Fibroblast of lung (primary cell): ENCODE results near the gene APC2. TPM values are rescaled to one million over a fixed set of nuclear protein-coding genes. Genes with fewer than 3 reads are reported as not detected.

ENCODE experiments used
- DNase-seq, 2 donors: peaks; one replicate each; pipeline versions ENCODE4 v3.0.0 to v3.0.0-alpha.2; 2010; ENCODE audit warnings: low read depth in 2 of 2
- H2AFZ ChIP-seq: 2 replicates; pipeline ENCODE4 v1.5.1; 2012; ENCODE audit warnings: low read length, control low read depth, inconsistent platforms
- H3K27ac ChIP-seq: 2 replicates; pipeline ENCODE4 v1.5.1; 2011; ENCODE audit warnings: low read length, control low read depth; ENCODE audit not compliant: insufficient read depth
- H3K27me3 ChIP-seq: 2 replicates; pipeline ENCODE4 v1.5.1; 2011; ENCODE audit warnings: mild to moderate bottlenecking, low read length; ENCODE audit not compliant: control insufficient read depth, insufficient read depth
- H3K36me3 ChIP-seq: 2 replicates; pipeline ENCODE4 v1.5.1; 2011; ENCODE audit warnings: low read length; ENCODE audit not compliant: control insufficient read depth, insufficient read depth
- H3K4me1 ChIP-seq: 2 replicates; pipeline ENCODE4 v1.5.1; 2011; ENCODE audit warnings: low read length; ENCODE audit not compliant: control insufficient read depth, insufficient read depth; ENCODE audit errors: extremely low read depth
- H3K4me2 ChIP-seq: 2 replicates; pipeline ENCODE4 v1.5.1; 2011; ENCODE audit warnings: low read length, control low read depth; ENCODE audit not compliant: insufficient read depth; ENCODE audit errors: extremely low read depth
- H3K4me3 ChIP-seq, 4 experiments: fragments of 200-600 bp in 1 of 4; sonication (generic) in 1 of 4; replicated peaks in 1 of 4; 2 replicates each; pipeline ENCODE4 v1.5.1; 2011 to 2016; ENCODE audit warnings: low read length in 4 of 4, low read depth in 3 of 4, mild to moderate bottlenecking in 3 of 4, control low read depth in 2 of 4, inconsistent platforms in 1 of 4, mixed read lengths in 1 of 4; ENCODE audit not compliant: insufficient read depth in 1 of 4; ENCODE audit errors: control extremely low read depth in 1 of 4
- H3K79me2 ChIP-seq: 2 replicates; pipeline ENCODE4 v1.5.1; 2012; ENCODE audit warnings: mild to moderate bottlenecking, low read length, inconsistent platforms; ENCODE audit not compliant: control insufficient read depth, insufficient read depth
- H3K9ac ChIP-seq: 2 replicates; pipeline ENCODE4 v1.5.1; 2011; ENCODE audit warnings: mild to moderate bottlenecking, low read length, control low read depth; ENCODE audit not compliant: insufficient read depth
- H3K9me3 ChIP-seq: 2 replicates; pipeline ENCODE4 v1.5.1; 2012; ENCODE audit warnings: low read depth, low read length; ENCODE audit not compliant: control insufficient read depth, insufficient read depth
- H4K20me1 ChIP-seq: 2 replicates; pipeline ENCODE4 v1.5.1; 2011; ENCODE audit warnings: low read length; ENCODE audit not compliant: control insufficient read depth, insufficient read depth; ENCODE audit errors: extremely low read depth
- CTCF ChIP-seq, 2 donors: IDR thresholded peaks in 1 of 2; conservative IDR thresholded peaks in 1 of 2; 1 replicate in 1 of 2; 2 replicates in 1 of 2; pipeline ENCODE4 v1.5.1; 2011 to 2012; ENCODE audit warnings: low read length in 2 of 2, control low read depth in 1 of 2, inconsistent platforms in 1 of 2, low read depth in 1 of 2, mild to moderate bottlenecking in 1 of 2
- EZH2 ChIP-seq: IDR thresholded peaks from 2 replicates; pipeline ENCODE4 v1.5.1; 2012; ENCODE audit warnings: low read length, control low read depth, mild to moderate bottlenecking; ENCODE audit errors: missing control alignments
- polyA plus RNA-seq, 2 donors: library from polyadenylated mRNA; depleted of rRNA in 1 of 2; stranded (reverse) in 1 of 2; unstranded in 1 of 2; fragments of >200 nt; gene quantifications; 2 replicates each; pipeline ENCODE4 v1.2.1, GENCODE V29; 2011 to 2012; ENCODE audit warnings: missing spikeins in 1 of 2
- total RNA-seq: library from RNA; depleted of rRNA; stranded (reverse); fragments of >200 nt; gene quantifications from 2 replicates; pipeline ENCODE4 v1.2.1, GENCODE V29; 2014

Gene APC2
- total and polyA plus RNA-seq, 2 donors (not counting 1 experiment from before 2014, with no cell fraction given) = 0.01 to 0.50 TPM

GRCh38 chr19:1520203-1520780 lies 70.4 kb downstream of the APC2 start:
- H3K9ac ChIP-seq = no peak overlapping the region
- peaks cover 20% of the 10 kb centered on the region for H3K27me3 ChIP-seq
- no peaks in the 10 kb centered on the region for H3K4me1 ChIP-seq
- no peak overlapping the region for H3K4me2 ChIP-seq
- no peaks in the 10 kb centered on the region for H3K36me3 ChIP-seq
- TF ChIP-seq EZH2 = no peak
- no peak for TF ChIP-seq CTCF (conservative IDR thresholded peaks at IDR 0.05 in 1 of 2, IDR thresholded peaks at IDR 0.05 in 1 of 2; ENCODE audit: low read depth in 1 of 2, low read length in 2 of 2)
- DNase-seq = no peak
- H3K79me2 ChIP-seq = no peaks in the 10 kb centered on the region
- H2AFZ ChIP-seq = no peak overlapping the region
- H4K20me1 ChIP-seq = no peaks in the 10 kb centered on the region
- no peak overlapping the region for H3K27ac ChIP-seq
- H3K9me3 ChIP-seq = no peaks in the 10 kb centered on the region
- H3K4me3 ChIP-seq = no peak overlapping the region

DNA sequence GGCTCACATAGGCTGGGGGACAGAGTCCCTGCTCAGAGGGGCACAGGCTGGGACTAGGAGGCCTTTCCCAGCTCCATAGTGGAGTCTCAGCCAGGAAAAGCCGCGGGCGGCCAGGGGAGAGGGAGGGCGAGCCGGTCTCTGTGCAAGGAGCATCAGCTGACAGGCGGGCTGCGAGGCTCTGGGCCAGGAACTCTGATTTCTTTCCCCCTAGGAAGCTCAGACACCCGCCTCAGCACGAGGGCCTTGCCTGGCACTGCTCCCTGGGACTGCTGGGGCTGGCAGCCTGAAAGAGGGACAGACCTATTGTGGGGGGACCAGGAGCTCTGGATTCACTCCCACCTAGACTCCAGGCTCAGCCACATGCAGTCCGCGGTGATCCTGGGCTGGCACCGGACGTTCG lies 71.7 kb downstream of the APC2 start:
- DNase-seq = no peak
- Histone ChIP-seq H4K20me1 (no peaks in the 10 kb centered on the region), H2AFZ (no peak overlapping the region), H3K27ac (no peak overlapping the region), H3K27me3 (peaks cover 21% of the 10 kb centered on the region), H3K4me1 (no peaks in the 10 kb centered on the region), H3K9ac (peak overlapping the region; percentile 23), H3K4me3 (no peak overlapping the region), H3K9me3 (no peaks in the 10 kb centered on the region), H3K36me3 (no peaks in the 10 kb centered on the region), H3K79me2 (no peaks in the 10 kb centered on the region), H3K4me2 (no peak overlapping the region)
- TF ChIP-seq EZH2 (no peak), CTCF (conservative IDR thresholded peaks at IDR 0.05 in 1 of 2, IDR thresholded peaks at IDR 0.05 in 1 of 2; ENCODE audit: low read depth in 1 of 2, low read length in 2 of 2) (no peak)

GRCh38 chr19:1522061-1522460 lies 72.1 kb downstream of the APC2 start:
- no peaks in the 10 kb centered on the region for H3K9me3 ChIP-seq
- H3K4me3 ChIP-seq = no peak overlapping the region
- H2AFZ ChIP-seq = no peak overlapping the region
- peaks cover 21% of the 10 kb centered on the region for H3K27me3 ChIP-seq
- no peak overlapping the region for H3K4me2 ChIP-seq
- H4K20me1 ChIP-seq = no peaks in the 10 kb centered on the region
- H3K9ac ChIP-seq = no peak overlapping the region
- no peaks in the 10 kb centered on the region for H3K36me3 ChIP-seq
- no peaks in the 10 kb centered on the region for H3K4me1 ChIP-seq
- no peak overlapping the region for H3K27ac ChIP-seq
- no peak for DNase-seq
- TF ChIP-seq CTCF (conservative IDR thresholded peaks at IDR 0.05 in 1 of 2, IDR thresholded peaks at IDR 0.05 in 1 of 2; ENCODE audit: low read depth in 1 of 2, low read length in 2 of 2) = no peak
- no peak for TF ChIP-seq EZH2
- H3K79me2 ChIP-seq = no peaks in the 10 kb centered on the region
